NCI-H1105 treated with DMSO at 0.1 percent for 48 hours (cell line): Measurements from ENCODE around the gene WRNIP1.
A peak's percentile ranks its signal among the peaks of the same experiment; 100 is the strongest.

Experiments used
- DNase-seq: peaks from one replicate; lab custom pipeline; 2025; lab: John Stamatoyannopoulos, UW

WRNIP1 gene

GRCh38 chr6:2763345-2763841, 1.8 kb upstream of the WRNIP1 start:
- no peak for DNase-seq

GRCh38 chr6:2763876-2764540, 1.2 kb upstream of the WRNIP1 start:
- DNase-seq: no peak

- peak; percentile 91 for DNase-seq
Measured at GRCh38 chr6:2764610-2765165, 505 bp upstream of the WRNIP1 start.

GRCh38 chr6:2765896-2766766, 938 bp downstream of the WRNIP1 start:
- peak; percentile 36 for DNase-seq

- DNase-seq: no peak
Measured at GRCh38 chr6:2766767-2767656, 1.8 kb downstream of the WRNIP1 start.

GRCh38 chr6:2767657-2768524, 2.7 kb downstream of the WRNIP1 start:
- no peak for DNase-seq

- DNase-seq: no peak
Measured at GRCh38 chr6:2768696-2769095, 3.5 kb downstream of the WRNIP1 start.

GRCh38 chr6:2770171-2770570, 5.0 kb downstream of the WRNIP1 start:
- DNase-seq: peak; percentile 3

GRCh38 chr6:2771079-2771478, 5.9 kb downstream of the WRNIP1 start:
- DNase-seq: no peak

GRCh38 chr6:2772840-2773239, 7.6 kb downstream of the WRNIP1 start:
- DNase-seq: no peak

GRCh38 chr6:2773449-2773848, 8.3 kb downstream of the WRNIP1 start:
- DNase-seq: no peak

- DNase-seq: no peak
Measured at GRCh38 chr6:2775003-2775402, 9.8 kb downstream of the WRNIP1 start.

- DNase-seq: no peak
Measured at GRCh38 chr6:2777249-2777648, 12.1 kb downstream of the WRNIP1 start.

- no peak for DNase-seq
Measured at GRCh38 chr6:2780102-2780737, 15.0 kb downstream of the WRNIP1 start.

- no peak for DNase-seq
Measured at GRCh38 chr6:2781685-2782355, 16.6 kb downstream of the WRNIP1 start.

GRCh38 chr6:2782356-2782708, 17.1 kb downstream of the WRNIP1 start:
- no peak for DNase-seq

GRCh38 chr6:2782825-2783187, 17.6 kb downstream of the WRNIP1 start:
- DNase-seq: no peak

GRCh38 chr6:2783188-2783963, 18.2 kb downstream of the WRNIP1 start:
- DNase-seq: no peak

- DNase-seq: no peak
Measured at GRCh38 chr6:2784061-2784460, 18.9 kb downstream of the WRNIP1 start.
